NCI-H460 (cell line): ENCODE data around the gene PELO. TPM values are rescaled to one million over a fixed set of nuclear protein-coding genes. Genes with fewer than 3 reads are reported as not detected.

Experiments
- DNase-seq: peaks from one replicate; pipeline ENCODE4 v3.0.0-alpha.2; 2016; ENCODE audit warnings: low read depth; ENCODE audit errors: extremely low read depth
- total RNA-seq: library from RNA; depleted of rRNA; stranded (reverse); fragments of >200 nt; shearing (Covaris generic); gene quantifications from 2 replicates; pipeline ENCODE4 v1.2.3, GENCODE V29; 2014; rRNA removed

The PELO gene
- total RNA-seq, 1 experiment from 2014 or later, result 26.2 TPM

DNA sequence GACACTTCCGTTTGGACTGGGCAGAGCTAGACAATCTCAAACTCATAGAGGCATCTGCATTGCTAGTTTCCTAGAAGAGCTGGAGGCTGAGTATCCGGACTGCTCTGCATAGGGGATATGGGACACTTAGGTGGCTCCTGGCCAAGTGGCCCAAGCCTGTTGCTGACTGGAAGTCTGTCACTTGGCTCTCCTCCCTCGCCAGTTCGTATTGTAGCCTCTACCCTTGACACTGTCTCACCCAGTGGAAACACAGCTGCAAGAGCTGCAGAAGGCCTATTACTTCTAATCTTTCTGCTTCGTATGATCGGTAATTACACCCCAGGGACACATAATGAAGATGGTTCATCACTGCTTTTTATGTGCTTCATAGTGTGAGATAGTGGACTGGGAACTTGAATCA lies 34.7 kb downstream of the PELO start:
- DNase-seq, result no peak

DNA sequence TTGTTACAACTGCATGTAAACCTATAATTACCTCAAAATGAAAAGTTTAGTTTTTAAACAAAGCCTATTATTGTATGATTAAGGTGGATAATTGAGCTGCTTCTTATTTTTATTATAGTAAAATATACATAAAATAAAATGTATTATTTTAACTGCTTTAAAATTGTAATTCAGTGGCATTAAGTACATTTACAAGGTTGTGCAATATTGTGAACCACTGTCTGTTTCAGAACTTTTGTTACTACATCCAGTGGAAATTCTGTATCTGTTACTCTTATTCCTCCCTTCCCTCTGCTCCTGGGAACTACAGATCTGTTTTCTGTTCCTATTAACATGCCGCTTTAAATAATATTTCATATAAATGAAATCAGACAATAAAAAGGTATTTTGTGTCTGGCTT lies 37.1 kb downstream of the PELO start:
- no peak for DNase-seq

DNA sequence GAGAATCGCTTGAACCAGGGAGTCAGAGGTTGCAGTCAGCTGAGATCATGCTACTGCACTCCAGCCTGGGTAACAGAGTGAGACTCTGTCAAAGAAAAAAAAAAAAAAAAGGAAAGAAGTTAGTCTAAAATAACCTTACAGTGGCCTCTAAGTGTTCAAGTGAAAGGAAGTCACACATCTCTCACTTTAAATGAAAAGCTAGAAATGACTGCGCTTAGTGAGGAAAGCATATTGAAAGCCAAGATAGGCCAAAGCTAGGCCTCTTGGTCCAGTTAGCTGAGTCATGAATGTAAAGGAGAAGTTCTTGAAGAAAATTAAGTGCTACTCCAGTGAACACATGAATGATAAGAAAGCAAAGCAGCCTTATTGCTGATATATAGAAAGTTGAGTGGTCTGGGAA lies 38.1 kb downstream of the PELO start:
- DNase-seq, result no peak

DNA sequence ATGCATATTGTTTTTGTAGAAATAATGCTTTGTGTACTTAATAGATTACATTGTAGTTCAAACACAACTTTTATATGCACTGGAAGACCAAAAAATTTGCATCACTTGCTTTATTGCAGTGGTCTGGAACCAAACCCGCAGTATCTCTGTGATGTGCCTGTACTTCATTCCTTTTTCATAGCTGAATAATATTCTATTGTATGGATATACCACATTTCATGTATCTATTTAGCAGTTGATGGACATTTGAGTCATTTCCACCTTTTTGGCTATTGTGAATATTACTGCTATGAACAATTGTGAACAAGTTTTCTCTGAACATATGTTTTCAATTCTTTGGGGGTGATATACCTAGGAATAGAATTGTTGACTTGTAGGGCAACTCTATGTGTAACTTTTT lies 40.1 kb downstream of the PELO start:
- no peak for DNase-seq

DNA sequence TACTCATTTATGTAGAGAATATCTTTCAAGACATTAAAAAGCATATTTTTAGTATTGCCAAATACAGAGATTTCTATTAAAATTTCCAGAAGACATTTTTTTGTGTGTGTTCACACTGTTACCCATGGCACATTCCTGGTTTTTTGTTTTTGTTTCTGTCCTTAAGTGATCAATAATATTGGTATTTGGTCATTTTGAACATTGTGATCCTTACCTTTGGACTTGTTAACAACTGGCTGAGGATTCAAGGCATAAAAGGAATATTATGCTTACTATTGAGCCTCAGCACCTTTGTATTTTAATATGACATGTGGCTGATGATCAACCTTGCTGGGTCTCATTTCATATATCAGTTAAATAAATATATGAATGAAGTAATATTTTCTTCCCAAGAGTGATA lies 41.9 kb downstream of the PELO start:
- DNase-seq, result no peak

DNA sequence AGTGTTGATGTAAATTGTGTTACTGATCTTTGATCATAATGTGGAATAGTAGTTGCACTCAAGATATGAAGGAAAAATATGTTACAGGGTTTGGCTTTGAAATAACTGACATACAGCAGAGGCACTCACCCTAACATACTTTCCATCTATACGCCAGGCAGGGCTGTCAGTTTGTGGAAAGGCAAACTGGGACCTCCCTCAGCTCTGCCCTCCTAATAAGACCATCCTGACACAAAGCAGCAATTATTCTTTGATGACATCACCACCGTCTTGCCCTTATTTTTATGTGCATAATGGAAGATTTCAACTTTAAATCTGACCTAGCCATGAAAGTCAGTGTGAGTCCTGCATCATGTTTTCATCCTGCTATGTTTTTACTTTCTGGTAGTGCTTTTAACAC lies 42.9 kb downstream of the PELO start:
- DNase-seq, result no peak

DNA sequence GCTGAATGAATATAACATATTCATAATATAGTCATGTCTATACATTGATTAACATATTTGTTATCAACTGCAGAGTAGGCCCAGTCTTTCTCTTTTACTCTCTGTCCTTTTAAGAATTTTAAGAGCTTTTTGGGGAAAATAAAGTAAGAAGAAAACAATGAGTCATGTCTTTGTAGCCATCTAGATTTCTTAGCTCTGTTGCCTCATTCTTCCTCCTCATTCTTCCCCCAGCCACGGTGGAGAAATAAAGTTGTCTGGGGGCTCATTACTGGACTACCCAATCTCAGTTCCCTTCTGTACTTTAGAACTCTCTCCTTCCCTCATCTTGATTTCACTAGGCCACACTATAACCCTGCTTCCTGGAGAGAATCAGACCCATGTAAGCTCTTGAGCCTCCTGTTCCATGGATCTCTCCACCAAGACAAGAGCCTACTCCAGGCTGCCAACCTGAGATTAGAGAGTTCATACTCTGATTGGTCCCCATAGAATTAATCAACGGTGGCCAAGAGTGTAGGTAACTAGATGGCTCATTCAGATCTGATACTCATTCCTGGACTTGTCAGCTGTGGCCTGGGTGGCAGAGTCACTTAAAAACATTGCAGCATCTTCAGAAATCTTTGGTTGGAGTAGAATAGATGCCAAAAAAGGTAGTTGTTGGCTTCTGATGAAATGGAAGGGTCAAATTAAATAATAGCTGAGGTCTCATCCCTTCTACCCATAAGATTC lies 44.2 kb downstream of the PELO start:
- DNase-seq, result no peak

DNA sequence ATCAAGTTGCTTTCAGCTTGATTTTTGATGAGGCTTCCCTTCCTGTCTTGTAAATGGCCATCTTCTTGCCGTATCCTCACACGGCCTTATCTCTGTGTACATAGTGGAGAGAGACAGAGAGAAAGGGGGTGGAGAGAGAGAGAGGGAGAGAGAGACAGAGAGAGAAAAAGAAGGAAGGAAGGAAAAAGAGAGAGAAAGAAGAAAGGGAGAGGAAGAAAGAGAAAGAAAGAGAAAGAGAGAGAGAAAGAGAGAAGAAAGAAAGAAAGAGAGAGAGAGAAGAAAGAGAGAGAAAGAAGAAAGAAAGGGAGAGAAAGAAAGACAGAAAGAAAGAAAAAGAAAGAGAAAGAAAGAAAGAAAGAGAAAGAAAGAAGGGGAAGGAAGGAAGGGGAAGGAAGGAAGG lies 46.6 kb downstream of the PELO start:
- DNase-seq, result no peak

DNA sequence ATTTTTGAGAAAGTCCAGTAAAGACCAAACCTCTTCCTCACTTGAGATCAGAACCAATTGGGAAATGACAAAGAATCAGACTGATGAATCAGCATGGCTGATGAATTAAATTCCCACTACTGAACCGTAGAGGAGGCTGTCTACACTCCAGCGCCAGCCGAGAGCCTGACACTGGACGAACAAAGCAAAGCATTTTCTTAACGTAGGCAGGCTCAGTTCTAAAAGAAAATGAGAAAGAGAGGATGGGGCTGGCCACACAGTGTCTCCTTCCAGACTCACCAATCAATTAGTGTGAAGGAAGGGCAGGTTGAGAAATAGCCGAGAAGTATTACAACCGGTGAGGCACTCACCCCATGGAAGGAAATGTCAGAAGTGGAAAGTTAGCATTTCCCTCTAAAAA lies 49.4 kb downstream of the PELO start:
- DNase-seq, result no peak

Other genes starting within 250 kb of the PELO start
- gene ITGA1, start within 50 bp of the PELO start, total RNA-seq, result 2.7 and 4.5 TPM in 2 replicates
- gene ITGA2, start 201.4 kb downstream of the PELO start, total RNA-seq, result 5.0 and 5.5 TPM in 2 replicates